GM12878 (cell line): ENCODE results near the gene TNKS1BP1.

Experiments used
- CTCF ChIP-seq, 3 experiments: IDR thresholded peaks in 2 of 3; conservative IDR thresholded peaks in 1 of 3; 2 replicates each; pipeline ENCODE4 v1.5.1; 2011; ENCODE audit warnings: low read depth in 3 of 3, low read length in 3 of 3, mild to moderate bottlenecking in 3 of 3, control low read depth in 2 of 3, moderate library complexity in 2 of 3, inconsistent platforms in 1 of 3, mixed read lengths in 1 of 3; ENCODE audit not compliant: control insufficient read depth in 2 of 3, insufficient read depth in 1 of 3; ENCODE audit errors: extremely low read depth in 1 of 3
- EP300 ChIP-seq, 2 experiments: fragments of 150-350 bp in 1 of 2; IDR thresholded peaks; 2 replicates each; pipeline ENCODE4 v1.6.1; 2011 to 2012; ENCODE audit warnings: low read depth in 2 of 2, low read length in 2 of 2, borderline replicate concordance in 1 of 2, improper control_type of control experiment in 1 of 2, inconsistent platforms in 1 of 2; ENCODE audit not compliant: control insufficient read depth in 1 of 2
- GATAD2B ChIP-seq: fragments of 450-650 bp; conservative IDR thresholded peaks from 2 replicates; pipeline ENCODE4 v1.6.1; 2017; ENCODE audit warnings: low read depth, mild to moderate bottlenecking, moderate library complexity
- POLR2A ChIP-seq: IDR thresholded peaks from 2 replicates; pipeline ENCODE4 v1.6.1; 2011; ENCODE audit warnings: low read depth, mild to moderate bottlenecking, low read length
- SMC3 ChIP-seq: IDR thresholded peaks from 2 replicates; pipeline ENCODE4 v1.6.1; 2011; ENCODE audit warnings: low read length, improper control_type of control experiment, borderline replicate concordance

- TF ChIP-seq POLR2A (no peak), EP300 (IDR thresholded peaks at IDR 0.05; ENCODE audit: borderline replicate concordance in 1 of 2, control insufficient read depth in 1 of 2, low read depth in 2 of 2, low read length in 2 of 2) (no peak), CTCF (IDR thresholded peaks at IDR 0.05 in 2 of 3, conservative IDR thresholded peaks at IDR 0.05 in 1 of 3; ENCODE audit: control insufficient read depth in 2 of 3, extremely low read depth in 1 of 3, insufficient read depth in 1 of 3, low read depth in 3 of 3, low read length in 3 of 3) (no peak), GATAD2B (no peak), SMC3 (no peak)
Observed at GRCh38 chr11:57279116-57279515, 45.6 kb downstream of the TNKS1BP1 start.
